Mammary epithelial cell (primary cell): ENCODE results near the gene TMC5.

Source experiments
- EZH2 ChIP-seq: IDR thresholded peaks from 2 replicates; pipeline ENCODE4 v1.6.1; 2012; ENCODE audit warnings: low read length, inconsistent platforms, borderline replicate concordance
- TF ChIP-seq, protein P1 (sequence below), 2 donors: IDR thresholded peaks in 1 of 2; conservative IDR thresholded peaks in 1 of 2; 2 replicates each; pipeline ENCODE4 v1.5.1; 2011 to 2012; ENCODE audit warnings: inconsistent platforms in 2 of 2, low read length in 2 of 2, mild to moderate bottlenecking in 2 of 2, control low read depth in 1 of 2, low read depth in 1 of 2; ENCODE audit not compliant: insufficient read depth in 1 of 2; ENCODE audit errors: extremely low read depth in 1 of 2

DNA sequence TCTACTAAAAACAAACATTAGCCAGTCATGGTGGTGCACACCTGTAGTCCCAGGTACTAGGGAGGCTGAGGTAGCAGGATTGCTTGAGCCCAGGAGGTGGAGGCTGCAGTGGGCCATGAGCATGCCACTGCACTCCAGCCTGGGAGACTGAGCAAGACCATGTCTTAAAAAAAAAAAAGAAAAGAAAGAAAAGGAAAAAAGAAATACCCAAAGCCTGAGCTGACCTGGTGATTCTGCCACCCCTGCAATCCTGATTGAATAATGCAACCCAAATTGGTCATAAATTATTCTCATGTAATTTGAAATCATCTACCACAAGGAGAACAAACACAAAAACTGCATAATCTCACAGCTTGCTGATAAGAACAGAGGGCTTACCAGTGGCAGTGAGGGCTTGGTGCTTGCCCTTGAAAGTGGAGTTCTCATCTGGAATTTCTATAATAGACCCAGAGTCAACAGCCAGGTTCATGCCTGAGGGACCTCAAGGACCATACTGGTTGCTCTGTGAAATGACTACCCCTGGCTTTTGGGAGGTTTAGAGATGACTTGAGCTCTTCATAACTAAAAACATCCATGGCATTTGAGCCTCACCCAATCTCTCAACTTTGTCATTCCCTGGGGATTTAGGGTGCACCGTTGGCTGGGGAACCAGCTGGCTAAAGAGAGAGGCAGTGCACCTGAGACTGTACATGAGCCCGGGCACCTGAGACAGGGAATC is 35.4 kb upstream of the TMC5 start:
- TF ChIP-seq, protein P1, sequence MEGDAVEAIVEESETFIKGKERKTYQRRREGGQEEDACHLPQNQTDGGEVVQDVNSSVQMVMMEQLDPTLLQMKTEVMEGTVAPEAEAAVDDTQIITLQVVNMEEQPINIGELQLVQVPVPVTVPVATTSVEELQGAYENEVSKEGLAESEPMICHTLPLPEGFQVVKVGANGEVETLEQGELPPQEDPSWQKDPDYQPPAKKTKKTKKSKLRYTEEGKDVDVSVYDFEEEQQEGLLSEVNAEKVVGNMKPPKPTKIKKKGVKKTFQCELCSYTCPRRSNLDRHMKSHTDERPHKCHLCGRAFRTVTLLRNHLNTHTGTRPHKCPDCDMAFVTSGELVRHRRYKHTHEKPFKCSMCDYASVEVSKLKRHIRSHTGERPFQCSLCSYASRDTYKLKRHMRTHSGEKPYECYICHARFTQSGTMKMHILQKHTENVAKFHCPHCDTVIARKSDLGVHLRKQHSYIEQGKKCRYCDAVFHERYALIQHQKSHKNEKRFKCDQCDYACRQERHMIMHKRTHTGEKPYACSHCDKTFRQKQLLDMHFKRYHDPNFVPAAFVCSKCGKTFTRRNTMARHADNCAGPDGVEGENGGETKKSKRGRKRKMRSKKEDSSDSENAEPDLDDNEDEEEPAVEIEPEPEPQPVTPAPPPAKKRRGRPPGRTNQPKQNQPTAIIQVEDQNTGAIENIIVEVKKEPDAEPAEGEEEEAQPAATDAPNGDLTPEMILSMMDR (conservative IDR thresholded peaks at IDR 0.05 in 1 of 2, IDR thresholded peaks at IDR 0.05 in 1 of 2; ENCODE audit: extremely low read depth in 1 of 2, insufficient read depth in 1 of 2, low read depth in 1 of 2, low read length in 2 of 2) = no peak
- no peak for TF ChIP-seq EZH2
